HL-60/S4 treated with phorbol 12-myristate 13-acetate at 8.2 ng/mL for 4 days and 3 days (cell line): ENCODE measurements around the gene SH2D3A.
"Not testable (repeated sequence)": the region's sequence is repeated elsewhere in the genome, so short reads cannot be mapped to it uniquely, and the experiment has no call there.

Source experiments
- in situ Hi-C: fragments of 300-500 bp; cut with MboI; formaldehyde crosslinking; loops from 2 replicates; pipeline ENCODE4 v1.15.0; 2022; ENCODE audit warnings: low sequenced_read_pairs

Gene SH2D3A

GRCh38 chr19:6710273-6711077, 56.8 kb downstream of the SH2D3A start:
- in situ Hi-C loops, result no loop called here

- in situ Hi-C loops, result no loop called here
Observed at GRCh38 chr19:6709549-6709948, 57.7 kb downstream of the SH2D3A start.

- in situ Hi-C loops, result not testable (repeated sequence)
Observed at GRCh38 chr19:6708913-6709312, 58.3 kb downstream of the SH2D3A start.

- in situ Hi-C loops, result no loop called here
Observed at GRCh38 chr19:6708346-6708745, 58.9 kb downstream of the SH2D3A start.

- in situ Hi-C loops, result no loop called here
Observed at GRCh38 chr19:6707658-6708018, 59.6 kb downstream of the SH2D3A start.

GRCh38 chr19:6707011-6707657, 60.1 kb downstream of the SH2D3A start:
- in situ Hi-C loops, result no loop called here

GRCh38 chr19:6706633-6706958, 60.6 kb downstream of the SH2D3A start:
- in situ Hi-C loops, result no loop called here

- in situ Hi-C loops, result no loop called here
Observed at GRCh38 chr19:6705931-6706632, 61.2 kb downstream of the SH2D3A start.
